CD4-positive, alpha-beta T cell treated with Interleukin-12 subunit alpha and Interleukin-12 subunit beta, for 1 hour (primary cell): ENCODE results near the gene FNDC11.
A peak's percentile ranks its signal among the peaks of the same experiment; 100 is the strongest.

ENCODE experiments used
- DNase-seq: peaks from one replicate; pipeline ENCODE4 v3.0.0-alpha.2; 2020

Gene FNDC11

GRCh38 chr20:63555661-63556381, 1.9 kb downstream of the FNDC11 start:
- DNase-seq = no peak

GRCh38 chr20:63556873-63557478, 3.0 kb downstream of the FNDC11 start:
- no peak for DNase-seq

GRCh38 chr20:63557481-63557891, 3.5 kb downstream of the FNDC11 start:
- no peak for DNase-seq

GRCh38 chr20:63558804-63559484, 5.0 kb downstream of the FNDC11 start:
- no peak for DNase-seq

GRCh38 chr20:63559485-63560332, 5.8 kb downstream of the FNDC11 start:
- DNase-seq = peak; percentile 67

GRCh38 chr20:63560333-63560805, 6.4 kb downstream of the FNDC11 start:
- DNase-seq = no peak

- DNase-seq = no peak
Measured at GRCh38 chr20:63560856-63561609, 7.1 kb downstream of the FNDC11 start.

GRCh38 chr20:63561624-63562396, 7.9 kb downstream of the FNDC11 start:
- no peak for DNase-seq

- DNase-seq = no peak
Measured at GRCh38 chr20:63562461-63563224, 8.7 kb downstream of the FNDC11 start.

GRCh38 chr20:63563225-63563935, 9.4 kb downstream of the FNDC11 start:
- DNase-seq = no peak

GRCh38 chr20:63564036-63564810, 10.3 kb downstream of the FNDC11 start:
- DNase-seq = no peak

GRCh38 chr20:63565021-63565698, 11.2 kb downstream of the FNDC11 start:
- no peak for DNase-seq

- DNase-seq = no peak
Measured at GRCh38 chr20:63565699-63566335, 11.9 kb downstream of the FNDC11 start.

GRCh38 chr20:63566395-63567135, 12.6 kb downstream of the FNDC11 start:
- no peak for DNase-seq

GRCh38 chr20:63567136-63567385, 13.1 kb downstream of the FNDC11 start:
- DNase-seq = no peak

GRCh38 chr20:63567386-63568169, 13.6 kb downstream of the FNDC11 start:
- peak; percentile 72 for DNase-seq
